ENCODE measurements around the gene ACCS.

ACCS gene, protein sequence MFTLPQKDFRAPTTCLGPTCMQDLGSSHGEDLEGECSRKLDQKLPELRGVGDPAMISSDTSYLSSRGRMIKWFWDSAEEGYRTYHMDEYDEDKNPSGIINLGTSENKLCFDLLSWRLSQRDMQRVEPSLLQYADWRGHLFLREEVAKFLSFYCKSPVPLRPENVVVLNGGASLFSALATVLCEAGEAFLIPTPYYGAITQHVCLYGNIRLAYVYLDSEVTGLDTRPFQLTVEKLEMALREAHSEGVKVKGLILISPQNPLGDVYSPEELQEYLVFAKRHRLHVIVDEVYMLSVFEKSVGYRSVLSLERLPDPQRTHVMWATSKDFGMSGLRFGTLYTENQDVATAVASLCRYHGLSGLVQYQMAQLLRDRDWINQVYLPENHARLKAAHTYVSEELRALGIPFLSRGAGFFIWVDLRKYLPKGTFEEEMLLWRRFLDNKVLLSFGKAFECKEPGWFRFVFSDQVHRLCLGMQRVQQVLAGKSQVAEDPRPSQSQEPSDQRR

DNA sequence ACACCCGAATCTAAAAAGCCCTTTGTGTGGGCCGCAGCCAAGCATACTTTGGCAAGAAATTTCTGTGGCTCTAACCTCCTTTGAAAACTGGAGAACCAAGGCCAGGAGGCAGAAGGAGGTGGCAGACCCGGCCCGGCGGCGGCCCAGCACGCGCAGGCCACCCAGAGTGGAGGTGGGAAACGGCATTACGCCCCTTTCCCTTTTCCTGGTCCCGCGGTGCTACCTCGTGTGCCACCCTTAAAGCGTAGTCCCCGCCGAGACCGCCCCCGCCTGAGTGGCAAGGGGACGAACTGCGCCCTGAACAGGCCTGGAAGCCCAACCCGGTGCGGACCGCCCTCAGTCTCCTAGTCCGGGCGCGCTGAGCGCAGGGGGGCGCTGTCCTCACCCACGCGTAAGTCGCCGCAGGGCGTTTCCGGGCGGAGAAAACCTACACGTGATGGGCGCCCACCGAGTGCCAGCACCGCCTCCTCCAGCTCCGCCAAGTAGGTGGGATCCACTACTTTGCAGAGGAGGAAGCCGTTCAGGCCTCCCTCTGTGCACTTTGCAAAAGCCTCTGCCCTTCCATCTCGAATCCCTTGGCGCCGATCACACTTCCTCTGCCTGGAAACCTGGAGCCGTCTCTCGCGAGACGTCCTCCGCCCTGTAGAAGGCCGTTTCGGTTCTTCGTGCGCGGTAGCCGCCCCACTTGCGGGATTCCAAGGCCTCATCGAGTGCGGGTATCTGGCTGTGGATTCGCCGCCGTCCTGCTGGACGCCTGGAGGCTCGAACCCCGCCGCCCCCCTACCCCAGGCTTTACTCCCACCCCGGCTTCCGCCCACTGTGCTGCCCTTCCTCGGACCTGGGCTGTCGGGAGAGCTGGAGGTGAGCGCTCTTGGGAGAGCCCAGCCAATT lies at the start of gene ACCS:
Gene ACCS, plus strand, starts transcription at position 430 of the 891 bp plus-strand sequence. CDS start 1,358 bp downstream, outside the sequence.
- peak; percentile 88 for DNase-seq

GRCh38 chr11:44016546-44017442 lies 49.3 kb upstream of the ACCS start:
- DNase-seq, result no peak

DNA sequence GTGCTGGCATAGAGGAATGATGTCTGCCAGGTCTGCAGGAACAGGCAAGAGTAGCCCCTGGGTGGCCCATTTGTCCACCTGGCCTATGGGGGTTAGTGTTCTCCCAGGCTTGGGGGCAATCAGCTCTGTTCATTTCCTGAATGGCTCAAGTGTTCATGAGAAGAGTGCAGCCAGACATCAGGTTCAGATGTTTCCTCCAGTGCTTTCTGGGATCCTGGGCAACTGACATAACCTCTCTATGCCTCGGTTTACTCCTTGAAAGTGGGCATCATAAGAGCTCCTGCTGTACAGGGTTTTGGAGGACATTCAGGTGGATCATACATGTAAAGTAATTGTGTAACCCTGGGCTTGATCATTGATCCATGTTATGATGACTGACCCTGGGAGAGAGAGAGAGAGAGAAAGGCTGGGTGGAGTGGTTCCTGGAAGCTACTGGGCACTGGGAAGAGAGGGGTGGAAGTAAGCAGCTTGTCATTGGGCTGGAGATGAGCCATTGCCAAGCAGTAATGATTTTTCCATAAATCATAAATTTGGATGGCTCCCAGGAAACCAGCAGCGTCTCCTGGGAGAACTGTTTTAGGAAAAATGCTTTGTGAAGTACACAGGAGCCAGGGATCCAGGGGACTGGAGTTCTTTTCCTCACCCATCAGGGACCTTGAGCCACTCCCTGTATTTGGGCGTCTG lies 48.5 kb upstream of the ACCS start:
- DNase-seq, result no peak

GRCh38 chr11:44018127-44018521 lies 47.9 kb upstream of the ACCS start:
- no peak for DNase-seq

DNA sequence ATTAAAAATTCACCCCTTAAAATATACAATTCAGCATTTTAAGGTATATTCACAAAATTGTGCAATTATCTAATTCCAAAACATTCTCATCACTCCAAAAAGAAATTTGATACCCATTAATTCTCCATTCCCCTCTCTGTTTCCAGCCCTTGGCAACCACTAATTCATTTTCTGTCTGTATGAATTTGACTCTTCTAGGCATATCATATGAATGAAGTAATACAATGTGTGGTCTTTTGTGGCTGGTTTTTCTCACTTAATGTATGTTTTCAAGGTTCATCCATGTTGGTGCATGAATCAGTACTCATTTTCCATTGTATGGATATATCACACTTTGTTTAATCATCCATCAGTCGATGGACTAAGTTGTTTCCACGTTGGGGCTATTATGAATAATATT lies 47.2 kb upstream of the ACCS start:
- DNase-seq, result no peak

- DNase-seq, result no peak
Measured at GRCh38 chr11:44024977-44025376, 41.1 kb upstream of the ACCS start.

DNA sequence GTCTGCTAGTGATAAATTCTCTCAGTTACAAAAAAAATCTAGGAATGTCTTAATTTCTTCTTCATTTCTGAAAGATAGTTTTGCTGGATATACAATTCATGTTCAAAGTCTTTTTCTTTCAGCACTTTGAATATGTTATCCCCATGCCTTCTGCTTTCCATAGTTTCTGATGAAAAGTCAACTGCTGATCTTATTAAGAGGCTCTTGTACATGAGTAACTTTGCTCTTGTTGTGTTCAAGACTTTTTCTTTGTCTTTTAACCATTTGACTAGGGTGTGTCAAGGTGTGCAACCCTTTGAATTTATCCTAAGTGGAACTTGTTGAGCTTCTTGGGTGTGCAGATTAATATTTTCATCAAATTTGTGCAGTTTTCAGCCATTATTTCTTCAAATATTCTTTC lies 40.3 kb upstream of the ACCS start:
- no peak for DNase-seq

GRCh38 chr11:44028401-44028800 lies 37.7 kb upstream of the ACCS start:
- no peak for DNase-seq

DNA sequence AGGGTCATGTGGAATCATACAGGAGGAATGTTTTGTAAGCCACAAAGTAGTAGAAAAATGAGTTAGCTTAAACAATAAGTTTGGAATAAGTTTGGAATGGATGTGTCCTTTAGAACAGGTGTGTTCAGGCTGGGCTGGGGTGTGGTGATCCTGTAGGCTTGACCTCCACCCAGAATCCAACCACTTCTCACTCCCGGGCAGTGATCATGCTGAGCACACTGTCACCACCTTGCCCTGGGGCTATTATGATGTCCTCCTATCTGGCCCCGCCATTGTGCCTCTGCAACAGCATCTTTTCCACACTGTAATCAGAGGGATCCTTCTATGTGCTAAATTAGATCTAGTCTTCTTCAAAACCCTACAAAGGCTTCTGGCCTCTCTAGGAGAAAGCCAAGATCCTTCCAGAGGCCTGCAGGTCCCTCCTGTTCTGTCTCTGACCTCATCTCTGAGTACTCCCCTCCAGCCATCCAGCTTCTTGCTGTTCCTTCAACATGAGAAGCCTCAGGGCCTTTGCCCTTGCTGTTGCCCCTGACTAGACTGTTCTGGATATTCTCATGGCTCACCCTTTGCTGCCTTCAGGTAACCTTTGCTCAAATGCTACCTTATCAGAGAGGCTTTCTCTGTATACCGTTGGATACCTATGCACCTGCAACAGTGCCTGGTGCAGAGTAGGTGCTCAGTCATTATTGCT lies 37.1 kb upstream of the ACCS start:
- no peak for DNase-seq

DNA sequence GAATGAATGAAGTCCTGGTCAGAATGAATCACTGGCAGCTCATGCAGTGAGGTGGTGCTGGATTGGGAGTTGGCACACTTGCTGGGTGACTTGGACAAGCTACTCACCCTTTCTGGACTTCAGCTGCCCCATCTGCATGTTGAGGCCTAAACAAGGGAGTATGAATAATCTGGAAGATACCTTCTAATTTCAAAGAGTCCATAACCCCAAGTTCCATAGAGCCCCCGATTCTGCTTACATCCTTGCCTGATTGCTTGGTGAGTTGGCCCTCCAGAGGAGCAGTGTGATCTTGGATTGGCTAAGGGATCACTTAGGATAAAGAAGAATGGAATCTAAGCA lies 36.6 kb upstream of the ACCS start:
- DNase-seq, result no peak

GRCh38 chr11:44029977-44030911 lies 35.8 kb upstream of the ACCS start:
- no peak for DNase-seq

DNA sequence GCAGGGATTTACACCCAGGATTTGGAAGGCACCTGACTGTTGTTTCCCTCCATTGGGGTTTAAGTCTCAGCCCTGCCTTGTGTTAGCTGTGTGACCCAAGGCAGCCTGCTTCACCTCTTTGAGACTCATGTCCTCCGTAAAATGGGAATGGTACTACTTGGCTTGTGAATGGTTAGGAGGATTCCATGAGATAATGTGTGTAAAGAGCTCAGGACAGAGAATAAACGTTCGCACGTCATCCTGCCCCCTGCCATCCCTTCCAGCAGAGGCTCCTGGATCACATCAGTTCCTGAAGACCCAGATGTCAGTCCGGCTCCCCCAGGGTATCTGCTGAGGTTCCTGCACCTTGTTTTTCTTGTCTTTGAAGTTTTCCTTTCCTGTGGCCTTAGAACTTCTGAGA lies 35.1 kb upstream of the ACCS start:
- DNase-seq, result no peak

DNA sequence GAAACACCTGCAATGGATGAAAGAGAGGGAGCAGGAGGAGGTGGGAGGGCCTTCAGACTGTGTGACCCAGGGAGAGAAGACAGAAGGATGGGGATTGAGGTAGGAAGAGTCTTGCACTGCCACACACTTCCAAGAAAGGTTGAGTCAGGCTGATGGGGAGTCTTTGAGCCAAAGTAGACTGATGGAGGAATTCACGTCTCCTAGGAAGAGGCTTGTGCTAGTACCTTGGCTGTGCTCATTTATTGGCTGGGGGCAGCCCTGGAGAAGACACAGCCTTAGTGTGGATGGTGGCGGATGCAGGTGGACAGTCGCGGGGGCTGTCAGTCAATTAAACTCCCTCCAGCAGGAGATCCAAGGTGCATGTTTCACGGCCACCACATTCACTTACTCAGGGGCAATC lies 34.5 kb upstream of the ACCS start:
- no peak for DNase-seq

GRCh38 chr11:44032299-44033085 lies 33.6 kb upstream of the ACCS start:
- DNase-seq, result no peak

GRCh38 chr11:44033411-44033850 lies 32.6 kb upstream of the ACCS start:
- DNase-seq, result no peak

DNA sequence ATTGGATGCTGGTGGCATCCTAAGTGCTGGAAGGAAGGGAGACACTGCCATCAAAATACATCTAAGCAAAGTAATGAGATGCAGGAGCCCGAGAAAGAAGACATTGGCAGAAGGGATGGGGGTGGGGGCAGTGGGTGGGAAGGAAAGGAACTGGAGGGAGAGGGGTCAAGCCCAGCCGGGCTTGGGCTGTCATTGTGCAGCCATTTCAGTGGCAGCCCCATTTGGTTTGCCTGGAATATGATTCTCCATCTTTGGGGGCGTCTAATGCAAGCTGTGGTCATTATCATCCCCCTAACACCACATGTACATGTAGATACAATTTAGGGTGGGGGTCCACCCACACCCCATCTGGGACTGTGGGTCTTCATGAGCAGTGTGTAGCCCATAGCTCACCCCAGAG lies 32.2 kb upstream of the ACCS start:
- DNase-seq, result no peak

DNA sequence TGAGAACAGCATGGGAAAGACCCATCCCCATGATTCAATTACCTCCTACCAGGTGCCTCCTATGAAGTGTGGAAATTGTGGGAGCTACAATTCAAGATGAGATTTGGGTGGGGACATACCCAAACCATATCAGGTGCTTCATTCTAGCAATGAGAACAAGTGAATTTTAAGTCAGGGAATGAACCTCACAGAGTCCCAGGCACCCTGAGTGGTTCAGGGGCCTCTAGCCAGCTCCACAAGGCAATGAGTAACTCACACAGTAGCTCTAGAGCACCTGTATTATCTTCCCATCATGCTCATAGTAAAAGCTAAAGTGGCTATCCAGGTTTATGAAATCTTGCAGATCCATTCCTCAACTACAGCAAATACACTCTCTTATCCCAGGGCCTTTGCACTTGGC lies 31.4 kb upstream of the ACCS start:
- DNase-seq, result no peak

GRCh38 chr11:44036811-44037657 lies 29.0 kb upstream of the ACCS start:
- no peak for DNase-seq

DNA sequence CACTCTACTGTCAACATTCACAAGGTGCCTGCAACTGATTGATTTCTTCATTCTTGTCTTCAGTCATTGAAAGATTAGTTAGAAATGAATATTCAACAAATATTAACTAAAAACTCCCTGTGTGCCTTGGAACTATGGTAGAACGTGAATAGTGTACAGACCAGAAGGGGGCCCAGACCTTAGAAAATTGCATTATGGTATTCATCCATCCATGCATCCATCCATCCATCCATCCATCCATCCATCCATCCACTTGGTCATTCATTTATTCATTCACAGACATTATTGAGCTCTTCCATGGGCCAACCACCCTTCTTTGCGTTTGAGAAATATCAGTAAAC lies 28.4 kb upstream of the ACCS start:
- no peak for DNase-seq

Data from CD4-positive, alpha-beta T cell treated with Interferon gamma for 1 hour (primary cell).